GM21576 (cell line): Measurements from ENCODE around the gene MRPL40.

Experiments
- ATAC-seq: cut with Tn5 transposase; IDR thresholded peaks from one replicate; pipeline ENCODE4 v1.9.1; 2021; ENCODE audit warnings: mild to moderate bottlenecking, moderate library complexity; ENCODE audit not compliant: unreplicated experiment

MRPL40 gene

GRCh38 chr22:19480173-19480568 lies 47.8 kb downstream of the MRPL40 start:
- ATAC-seq = no peak

GRCh38 chr22:19480789-19481188 lies 48.4 kb downstream of the MRPL40 start:
- ATAC-seq = no peak

- no peak for ATAC-seq
These were observed 50.0 kb downstream of the MRPL40 start for GRCh38 chr22:19482297-19482696.

GRCh38 chr22:19483481-19484244 lies 51.3 kb downstream of the MRPL40 start:
- no peak for ATAC-seq
